Transverse colon (tissue), 4 donors: ENCODE measurements around the gene HSD11B2.
A peak's percentile ranks its signal among the peaks of the same experiment; 100 is the strongest.

Experiments used
- POLR2A ChIP-seq: fragments of 450-650 bp; IDR thresholded peaks from one replicate; pipeline ENCODE4 v1.6.1; 2016; ENCODE audit warnings: antibody characterized with exemption, mild to moderate bottlenecking, moderate library complexity
- POLR2AphosphoS5 ChIP-seq, 3 donors: sonication (generic); formaldehyde crosslinking; IDR thresholded peaks; one replicate each; pipeline ENCODE4 v1.6.1; 2016; ENCODE audit warnings: antibody characterized with exemption in 3 of 3
- TF ChIP-seq, protein P1 (sequence below), 5 experiments: fragments of 200-600 bp in 3 of 5; fragments of 450-650 bp in 2 of 5; sonication (generic) in 3 of 5; IDR thresholded peaks; 1 replicate in 2 of 5; 2 replicates in 3 of 5; pipeline ENCODE4 v1.5.1; 2016 to 2017; ENCODE audit warnings: antibody characterized with exemption in 5 of 5, inconsistent platforms in 3 of 5, mild to moderate bottlenecking in 2 of 5, moderate library complexity in 1 of 5

DNA sequence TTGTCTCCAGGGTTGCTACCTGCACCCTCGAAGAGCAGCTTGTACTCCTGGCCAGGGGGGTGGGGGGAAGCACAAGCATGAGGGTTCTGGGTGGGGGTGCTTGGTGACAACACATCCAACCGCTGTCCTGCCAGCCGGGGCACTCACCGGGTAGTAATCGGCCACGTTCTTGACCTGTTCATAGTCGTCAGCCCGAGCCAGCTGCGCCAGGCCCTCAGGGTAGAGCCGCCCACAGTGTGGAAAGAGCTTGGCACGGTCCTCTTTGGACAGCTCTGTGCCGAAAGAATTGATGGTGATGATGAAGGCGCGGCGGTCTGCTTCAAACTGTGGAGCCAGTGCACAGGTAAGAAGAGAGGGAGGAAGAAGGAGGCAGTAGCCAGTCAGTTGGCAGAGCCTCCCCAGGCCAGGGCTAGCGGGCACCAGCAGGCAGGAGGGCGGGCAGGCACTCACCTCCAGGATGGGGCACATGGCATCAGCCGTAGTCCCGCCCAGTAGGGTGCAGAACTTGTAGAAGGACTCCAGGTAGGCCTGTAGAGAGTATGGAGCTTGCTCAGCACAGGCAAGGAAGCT is 8.0 kb downstream of the HSD11B2 start:
- TF ChIP-seq POLR2AphosphoS5 (IDR thresholded peaks at IDR 0.05) (peak in 1 of 3 donors; percentile 26), POLR2A (no peak)
- TF ChIP-seq, protein P1, sequence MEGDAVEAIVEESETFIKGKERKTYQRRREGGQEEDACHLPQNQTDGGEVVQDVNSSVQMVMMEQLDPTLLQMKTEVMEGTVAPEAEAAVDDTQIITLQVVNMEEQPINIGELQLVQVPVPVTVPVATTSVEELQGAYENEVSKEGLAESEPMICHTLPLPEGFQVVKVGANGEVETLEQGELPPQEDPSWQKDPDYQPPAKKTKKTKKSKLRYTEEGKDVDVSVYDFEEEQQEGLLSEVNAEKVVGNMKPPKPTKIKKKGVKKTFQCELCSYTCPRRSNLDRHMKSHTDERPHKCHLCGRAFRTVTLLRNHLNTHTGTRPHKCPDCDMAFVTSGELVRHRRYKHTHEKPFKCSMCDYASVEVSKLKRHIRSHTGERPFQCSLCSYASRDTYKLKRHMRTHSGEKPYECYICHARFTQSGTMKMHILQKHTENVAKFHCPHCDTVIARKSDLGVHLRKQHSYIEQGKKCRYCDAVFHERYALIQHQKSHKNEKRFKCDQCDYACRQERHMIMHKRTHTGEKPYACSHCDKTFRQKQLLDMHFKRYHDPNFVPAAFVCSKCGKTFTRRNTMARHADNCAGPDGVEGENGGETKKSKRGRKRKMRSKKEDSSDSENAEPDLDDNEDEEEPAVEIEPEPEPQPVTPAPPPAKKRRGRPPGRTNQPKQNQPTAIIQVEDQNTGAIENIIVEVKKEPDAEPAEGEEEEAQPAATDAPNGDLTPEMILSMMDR (IDR thresholded peaks at IDR 0.05) = no peak
